HepG2 (cell line): ENCODE measurements around the gene ACSF3. TPM values are rescaled to one million over a fixed set of nuclear protein-coding genes. Genes with fewer than 3 reads are reported as not detected.

ENCODE experiments used
- ATAC-seq: fragments of 200-7000 bp; cut with Tn5 transposase; 3 replicates; pipeline ENCODE4 v1.9.1; 2020; ENCODE audit warnings: mild to moderate bottlenecking, moderate library complexity
- BruUV-seq: library from RNA; stranded (reverse); fragments of 400-500 nt; replicated peaks from 2 replicates; lab custom pipeline; 2021; lab: Mats Ljungman, UMichigan
- CTCF ChIA-PET: fragments of 300-600 bp; formaldehyde crosslinking; extraction: SDS; loops from one replicate; lab custom pipeline; 2021; ENCODE audit warnings: low total read pairs, inconsistent platforms, low intra/inter-chr PET ratio; lab: Yijun Ruan, JAX
- POLR2A ChIA-PET: fragments of 350-600 bp; sonication (Branson Sonifier 250); formaldehyde crosslinking; loops from one replicate; lab custom pipeline; 2020; ENCODE audit warnings: antibody characterized with exemption, inconsistent platforms; lab: Yijun Ruan, JAX
- DNase-seq: peaks from one replicate; pipeline ENCODE4 v3.0.0-alpha.2; 2015; ENCODE audit warnings: low spot score
- FAIRE-seq: peaks from 3 replicates; lab custom pipeline; 2011; peaks lifted over from hg19 to GRCh38; lab: Jason Lieb, UNC
- H2AFZ ChIP-seq: one replicate; pipeline ENCODE4 v1.6.1; 2011; ENCODE audit warnings: low read length, inconsistent platforms
- H3K27ac ChIP-seq: fragments of 300-600 bp; 3 replicates; pipeline ENCODE4 v1.8.0; 2011; ENCODE audit warnings: mixed run types, mild to moderate bottlenecking, mixed read lengths, low read length, inconsistent platforms; ENCODE audit not compliant: insufficient read depth; ENCODE audit errors: extremely low read length
- H3K27me3 ChIP-seq, 2 experiments: fragments of 200-600 bp in 1 of 2; 2 replicates in 1 of 2; 3 replicates in 1 of 2; pipeline versions ENCODE4 v1.6.0 to v1.8.0; 2011; ENCODE audit warnings: low read length in 2 of 2, mild to moderate bottlenecking in 2 of 2, moderate library complexity in 2 of 2, inconsistent platforms in 1 of 2; ENCODE audit not compliant: insufficient read depth in 2 of 2, control insufficient read depth in 1 of 2
- H3K36me3 ChIP-seq, 2 experiments: fragments of 200-600 bp in 1 of 2; replicated peaks in 1 of 2; 2 replicates in 1 of 2; 3 replicates in 1 of 2; pipeline versions ENCODE4 v1.5.1 to v1.8.0; 2011; ENCODE audit warnings: low read length in 2 of 2, inconsistent platforms in 1 of 2; ENCODE audit not compliant: insufficient read depth in 2 of 2, control insufficient read depth in 1 of 2
- H3K4me1 ChIP-seq: 2 replicates; pipeline ENCODE4 v1.5.1; 2012; ENCODE audit warnings: low read length, inconsistent platforms; ENCODE audit not compliant: insufficient read depth
- H3K4me2 ChIP-seq: 2 replicates; pipeline ENCODE4 v1.6.0; 2011; ENCODE audit warnings: low read depth, low read length, inconsistent platforms
- H3K4me3 ChIP-seq, 3 experiments: fragments of 200-600 bp in 1 of 3; sonication (generic), shearing (Covaris generic) in 1 of 3; replicated peaks in 1 of 3; 2 replicates each; pipeline ENCODE4 v1.5.1; 2011 to 2016; ENCODE audit warnings: low read length in 3 of 3, inconsistent platforms in 2 of 3, low read depth in 2 of 3, mild to moderate bottlenecking in 2 of 3, control low read depth in 1 of 3, mixed read lengths in 1 of 3; ENCODE audit not compliant: insufficient read depth in 1 of 3
- H3K79me2 ChIP-seq: one replicate; pipeline ENCODE4 v1.6.1; 2011; ENCODE audit warnings: low read length, inconsistent platforms; ENCODE audit not compliant: insufficient read depth
- H3K9ac ChIP-seq: 2 replicates; pipeline ENCODE4 v1.6.0; 2011; ENCODE audit warnings: mild to moderate bottlenecking, low read depth, low read length, inconsistent platforms; ENCODE audit not compliant: insufficient read depth
- H3K9me3 ChIP-seq: 2 replicates; pipeline ENCODE4 v1.5.1; 2012; ENCODE audit warnings: mild to moderate bottlenecking, low read length
- H4K20me1 ChIP-seq: 2 replicates; pipeline ENCODE4 v1.6.0; 2011; ENCODE audit warnings: inconsistent platforms, mild to moderate bottlenecking, low read length, moderate library complexity; ENCODE audit not compliant: insufficient read depth
- GABPB1 ChIP-seq: IDR thresholded peaks from 2 replicates; pipeline ENCODE4 v1.6.1; 2016; ENCODE audit warnings: mild to moderate bottlenecking, missing genetic modification reagents, moderate library complexity, missing compliant biosample characterization
- HNRNPUL1 ChIP-seq: fragments of 200-400 bp; formaldehyde crosslinking; IDR thresholded peaks from 2 replicates; pipeline ENCODE4 v1.6.1; 2017; ENCODE audit warnings: low read depth, mild to moderate bottlenecking, low read length, moderate library complexity
- NR2C2 ChIP-seq: sonication (generic); formaldehyde crosslinking; IDR thresholded peaks from 2 replicates; pipeline ENCODE4 v1.4.0; 2020; ENCODE audit warnings: missing genetic modification reagents, mild to moderate bottlenecking, moderate library complexity, borderline replicate concordance
- TEAD3 ChIP-seq: optimal IDR thresholded peaks from 2 replicates; pipeline ENCODE3; 2016; ENCODE audit warnings: borderline replicate concordance
- ZNF547 ChIP-seq: sonication (generic); formaldehyde crosslinking; IDR thresholded peaks from 2 replicates; pipeline ENCODE4 v1.5.1; 2020; ENCODE audit warnings: mild to moderate bottlenecking, missing genetic modification reagents
- ZNF724P ChIP-seq: sonication (generic); formaldehyde crosslinking; IDR thresholded peaks from 2 replicates; pipeline ENCODE4 v1.8.0; 2022; ENCODE audit warnings: missing genetic modification reagents, borderline replicate concordance
- whole genome bisulfite sequencing: methylation state at CpG from one replicate; pipeline ENCODE4 v1.1.6; 2017; ENCODE audit warnings: low lambda C conversion rate; 5-methylcytosine and 5-hydroxymethylcytosine counted together
- in situ Hi-C: cut with HindIII; loops from 2 replicates; pipeline ENCODE4 v1.10.0; 2017; ENCODE audit warnings: low pct_unique_long_range_greater_than_20kb; ENCODE audit not compliant: extremely low pct_ligation_motif_present
- intact Hi-C: fragments of 100-400 bp; cut with micrococcal nuclease; formaldehyde crosslinking; loops from one replicate; pipeline ENCODE4 v1.10.0; 2022; ENCODE audit not compliant: unreplicated experiment
- polyA plus RNA-seq, 8 experiments: library from polyadenylated mRNA; depleted of rRNA in 3 of 8; stranded (reverse) in 7 of 8; unstranded in 1 of 8; fragments of >200 nt; fragmentation: Illumina TruSeq in 4 of 8; extraction: Trizol in 4 of 8; gene quantifications; 2 replicates each; pipeline versions ENCODE4 v1.2.1 to v1.2.3, GENCODE V29; 2011 to 2016; ENCODE audit warnings: low read depth in 4 of 8, missing spikeins in 1 of 8, mixed read lengths in 1 of 8; ENCODE audit not compliant: insufficient read depth in 1 of 8
- total RNA-seq, 5 experiments: library from RNA; depleted of rRNA; stranded (reverse); fragments of >200 nt; fragmentation: Illumina TruSeq; extraction: Trizol; gene quantifications; 2 replicates each; pipeline ENCODE4 v1.2.3, GENCODE V29; 2016; ENCODE audit warnings: low read depth in 1 of 5
- TF ChIP-seq, protein P1 (sequence below): fragments of 450-650 bp; IDR thresholded peaks from 2 replicates; pipeline ENCODE4 v1.6.1; 2017; ENCODE audit warnings: mild to moderate bottlenecking
- TF ChIP-seq, protein P2 (sequence below): sonication (generic); formaldehyde crosslinking; IDR thresholded peaks from 2 replicates; pipeline ENCODE4 v1.5.1; 2020; ENCODE audit warnings: mild to moderate bottlenecking, missing genetic modification reagents
- TF ChIP-seq, protein P3 (sequence below): sonication (generic); formaldehyde crosslinking; IDR thresholded peaks from 2 replicates; pipeline ENCODE4 v1.4.0; 2020; ENCODE audit warnings: missing genetic modification reagents
- TF ChIP-seq, protein P4 (sequence below): sonication (generic); formaldehyde crosslinking; IDR thresholded peaks from 2 replicates; pipeline ENCODE4 v1.5.0; 2020; ENCODE audit warnings: mild to moderate bottlenecking, missing genetic modification reagents

ACSF3 gene
- total and polyA plus RNA-seq, 2 of the 13 experiments (the other 11 are each of a cell fraction or from before 2014, with no cell fraction given): 14.9 to 30.6 TPM

DNA sequence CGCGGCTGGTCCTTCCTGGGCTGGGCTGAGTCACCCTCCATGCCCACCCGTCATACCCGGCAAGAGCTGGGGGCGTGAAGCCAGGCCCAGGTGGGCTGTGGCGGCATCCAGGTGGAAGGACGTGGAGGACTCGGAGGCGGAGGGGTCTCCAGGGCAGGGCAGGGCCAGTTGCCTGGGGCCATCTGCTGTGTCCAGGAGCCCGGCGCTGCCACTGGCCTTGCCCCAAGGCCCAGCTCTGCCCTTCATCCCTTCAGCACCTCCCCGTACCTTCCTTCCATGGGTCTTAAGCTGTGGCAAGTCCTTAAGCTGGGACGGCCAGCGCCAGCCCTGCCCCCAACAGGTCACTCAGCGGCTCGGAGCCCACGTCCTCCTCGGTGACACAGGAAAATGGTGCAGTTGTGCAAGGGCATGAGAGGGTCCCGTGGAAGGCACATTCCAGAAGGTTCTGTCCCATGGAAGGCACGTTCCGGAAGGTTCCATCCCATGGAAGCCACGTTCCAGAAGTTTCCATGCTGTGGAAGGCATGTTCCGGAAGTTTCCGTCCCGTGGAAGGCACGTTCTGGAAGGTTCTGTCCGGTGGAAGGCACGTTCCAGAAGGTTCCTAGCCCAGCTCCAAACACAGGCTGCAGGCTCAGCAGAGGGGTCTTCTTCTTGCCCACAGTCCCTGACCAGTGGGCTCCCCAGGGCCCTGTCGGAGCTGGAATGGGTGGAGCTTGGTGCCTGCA, 67.5 kb downstream of the ACSF3 start (continued):
- TF ChIP-seq, protein P1, sequence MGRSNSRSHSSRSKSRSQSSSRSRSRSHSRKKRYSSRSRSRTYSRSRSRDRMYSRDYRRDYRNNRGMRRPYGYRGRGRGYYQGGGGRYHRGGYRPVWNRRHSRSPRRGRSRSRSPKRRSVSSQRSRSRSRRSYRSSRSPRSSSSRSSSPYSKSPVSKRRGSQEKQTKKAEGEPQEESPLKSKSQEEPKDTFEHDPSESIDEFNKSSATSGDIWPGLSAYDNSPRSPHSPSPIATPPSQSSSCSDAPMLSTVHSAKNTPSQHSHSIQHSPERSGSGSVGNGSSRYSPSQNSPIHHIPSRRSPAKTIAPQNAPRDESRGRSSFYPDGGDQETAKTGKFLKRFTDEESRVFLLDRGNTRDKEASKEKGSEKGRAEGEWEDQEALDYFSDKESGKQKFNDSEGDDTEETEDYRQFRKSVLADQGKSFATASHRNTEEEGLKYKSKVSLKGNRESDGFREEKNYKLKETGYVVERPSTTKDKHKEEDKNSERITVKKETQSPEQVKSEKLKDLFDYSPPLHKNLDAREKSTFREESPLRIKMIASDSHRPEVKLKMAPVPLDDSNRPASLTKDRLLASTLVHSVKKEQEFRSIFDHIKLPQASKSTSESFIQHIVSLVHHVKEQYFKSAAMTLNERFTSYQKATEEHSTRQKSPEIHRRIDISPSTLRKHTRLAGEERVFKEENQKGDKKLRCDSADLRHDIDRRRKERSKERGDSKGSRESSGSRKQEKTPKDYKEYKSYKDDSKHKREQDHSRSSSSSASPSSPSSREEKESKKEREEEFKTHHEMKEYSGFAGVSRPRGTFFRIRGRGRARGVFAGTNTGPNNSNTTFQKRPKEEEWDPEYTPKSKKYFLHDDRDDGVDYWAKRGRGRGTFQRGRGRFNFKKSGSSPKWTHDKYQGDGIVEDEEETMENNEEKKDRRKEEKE: no peak
- TF ChIP-seq GABPB1 (CRISPR knock-in tag) (peak; percentile 9; the same call in 1 of the 2 replicates), ZNF547 (CRISPR knock-in tag) (0 out of 2 replicates have a peak, but pooled peaks have one; percentile 33)
- TF ChIP-seq, all 625 proteins: peak for 5

DNA sequence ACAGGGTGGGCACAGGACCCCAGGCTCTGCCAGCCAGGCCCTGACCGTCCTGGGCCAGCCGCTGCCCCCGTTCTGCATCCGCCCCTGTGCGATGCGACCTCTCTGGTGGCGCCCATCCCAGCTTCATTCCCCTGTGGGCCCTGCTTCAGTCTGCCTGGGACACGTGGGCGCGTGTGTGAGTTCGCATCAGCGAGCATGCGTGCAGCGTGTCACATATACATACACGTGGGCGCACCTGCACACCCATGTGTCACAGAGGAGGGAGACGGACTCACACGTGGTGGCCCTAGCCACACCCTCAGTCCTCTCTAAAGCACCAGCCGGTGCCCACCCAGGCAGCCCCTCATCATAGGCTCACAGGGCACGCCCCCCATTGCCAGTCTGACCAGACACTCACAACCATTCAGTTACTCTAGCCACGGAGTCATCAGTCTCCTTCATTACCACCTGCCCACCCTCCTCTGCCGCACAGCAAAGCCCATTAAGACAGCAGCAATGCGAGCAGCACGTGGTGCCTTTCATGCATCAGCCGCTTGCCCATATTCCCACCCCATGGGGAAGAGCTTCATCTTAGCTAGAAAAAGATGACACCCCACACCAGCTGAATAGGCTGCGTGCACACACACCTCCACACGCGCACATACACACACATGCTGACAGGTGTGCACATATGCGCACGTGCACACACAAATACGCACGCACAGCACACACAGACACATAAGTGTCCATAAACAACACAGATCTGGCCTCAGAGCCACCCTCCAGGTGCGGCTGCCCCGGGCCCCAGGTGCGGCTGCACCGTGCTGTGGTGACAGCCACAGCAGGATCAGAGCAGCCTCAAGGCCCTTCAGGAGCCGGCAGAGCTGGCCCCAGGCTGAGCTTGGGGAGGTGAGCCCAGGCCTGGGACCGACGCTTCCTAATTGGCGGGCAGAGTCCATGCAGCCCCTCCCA, 68.4 kb downstream of the ACSF3 start:
- intact Hi-C loops: no loop called here
- CTCF ChIA-PET: no interaction called here
- peak; percentile 23 for ATAC-seq
- no peak for TF ChIP-seq NR2C2
- TF ChIP-seq, protein P2, sequence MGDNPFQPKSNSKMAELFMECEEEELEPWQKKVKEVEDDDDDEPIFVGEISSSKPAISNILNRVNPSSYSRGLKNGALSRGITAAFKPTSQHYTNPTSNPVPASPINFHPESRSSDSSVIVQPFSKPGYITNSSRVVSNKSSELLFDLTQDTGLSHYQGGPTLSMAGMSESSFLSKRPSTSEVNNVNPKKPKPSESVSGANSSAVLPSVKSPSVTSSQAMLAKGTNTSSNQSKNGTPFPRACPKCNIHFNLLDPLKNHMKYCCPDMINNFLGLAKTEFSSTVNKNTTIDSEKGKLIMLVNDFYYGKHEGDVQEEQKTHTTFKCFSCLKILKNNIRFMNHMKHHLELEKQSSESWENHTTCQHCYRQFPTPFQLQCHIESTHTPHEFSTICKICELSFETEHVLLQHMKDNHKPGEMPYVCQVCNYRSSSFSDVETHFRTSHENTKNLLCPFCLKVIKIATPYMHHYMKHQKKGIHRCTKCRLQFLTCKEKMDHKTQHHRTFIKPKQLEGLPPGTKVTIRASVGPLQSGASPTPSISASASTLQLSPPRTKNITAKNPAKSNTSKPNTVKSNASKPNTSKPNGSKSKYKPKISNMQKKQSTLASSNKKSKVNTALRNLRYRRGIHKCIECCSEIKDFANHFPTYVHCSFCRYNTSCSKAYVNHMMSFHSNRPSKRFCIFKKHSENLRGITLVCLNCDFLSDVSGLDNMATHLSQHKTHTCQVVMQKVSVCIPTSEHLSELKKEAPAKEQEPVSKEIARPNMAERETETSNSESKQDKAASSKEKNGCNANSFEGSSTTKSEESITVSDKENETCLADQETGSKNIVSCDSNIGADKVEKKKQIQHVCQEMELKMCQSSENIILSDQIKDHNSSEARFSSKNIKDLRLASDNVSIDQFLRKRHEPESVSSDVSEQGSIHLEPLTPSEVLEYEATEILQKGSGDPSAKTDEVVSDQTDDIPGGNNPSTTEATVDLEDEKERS (CRISPR knock-in tag): no peak
- TF ChIP-seq ZNF724P (CRISPR knock-in tag): no peak
- TF ChIP-seq, protein P3, sequence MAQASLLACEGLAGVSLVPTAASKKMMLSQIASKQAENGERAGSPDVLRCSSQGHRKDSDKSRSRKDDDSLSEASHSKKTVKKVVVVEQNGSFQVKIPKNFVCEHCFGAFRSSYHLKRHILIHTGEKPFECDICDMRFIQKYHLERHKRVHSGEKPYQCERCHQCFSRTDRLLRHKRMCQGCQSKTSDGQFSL (CRISPR knock-in tag): no peak
- TF ChIP-seq, protein P4, sequence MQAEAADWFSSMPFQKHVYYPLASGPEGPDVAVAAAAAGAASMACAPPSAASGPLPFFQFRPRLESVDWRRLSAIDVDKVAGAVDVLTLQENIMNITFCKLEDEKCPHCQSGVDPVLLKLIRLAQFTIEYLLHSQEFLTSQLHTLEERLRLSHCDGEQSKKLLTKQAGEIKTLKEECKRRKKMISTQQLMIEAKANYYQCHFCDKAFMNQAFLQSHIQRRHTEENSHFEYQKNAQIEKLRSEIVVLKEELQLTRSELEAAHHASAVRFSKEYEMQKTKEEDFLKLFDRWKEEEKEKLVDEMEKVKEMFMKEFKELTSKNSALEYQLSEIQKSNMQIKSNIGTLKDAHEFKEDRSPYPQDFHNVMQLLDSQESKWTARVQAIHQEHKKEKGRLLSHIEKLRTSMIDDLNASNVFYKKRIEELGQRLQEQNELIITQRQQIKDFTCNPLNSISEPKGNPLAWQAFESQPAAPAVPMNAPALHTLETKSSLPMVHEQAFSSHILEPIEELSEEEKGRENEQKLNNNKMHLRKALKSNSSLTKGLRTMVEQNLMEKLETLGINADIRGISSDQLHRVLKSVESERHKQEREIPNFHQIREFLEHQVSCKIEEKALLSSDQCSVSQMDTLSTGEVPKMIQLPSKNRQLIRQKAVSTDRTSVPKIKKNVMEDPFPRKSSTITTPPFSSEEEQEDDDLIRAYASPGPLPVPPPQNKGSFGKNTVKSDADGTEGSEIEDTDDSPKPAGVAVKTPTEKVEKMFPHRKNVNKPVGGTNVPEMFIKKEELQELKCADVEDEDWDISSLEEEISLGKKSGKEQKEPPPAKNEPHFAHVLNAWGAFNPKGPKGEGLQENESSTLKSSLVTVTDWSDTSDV: no peak
- no peak for TF ChIP-seq TEAD3 (CRISPR knock-in tag)
- no peak for TF ChIP-seq HNRNPUL1

More for the DNA sequence above, 68.4 kb downstream of the ACSF3 start:
- H2AFZ ChIP-seq: no peak overlapping the region
- peaks cover 25 to 77% of the 10 kb centered on the region in 2 experiments for H3K27me3 ChIP-seq
- peak overlapping the region in 1 of 3 experiments; percentile 5; a peak in 1 of 6 replicates for H3K4me3 ChIP-seq
- H3K79me2 ChIP-seq: no peaks in the 10 kb centered on the region
- WGBS: 46% methylated on average over 31 of the region's 40 CpGs
- no peaks in the 10 kb centered on the region for H3K36me3 ChIP-seq
- H3K27ac ChIP-seq: no peak overlapping the region
- POLR2A ChIA-PET: no interaction called here
- FAIRE-seq (no peak), DNase-seq (no peak)
- H3K4me1 ChIP-seq: peaks cover 54% of the 10 kb centered on the region
- BruUV-seq: no TSS peak
- H4K20me1 ChIP-seq: no peaks in the 10 kb centered on the region
- peak overlapping the region; percentile 13; the same call in 1 of the 2 replicates for H3K4me2 ChIP-seq
- in situ Hi-C loops: no loop called here
- no peak overlapping the region for H3K9ac ChIP-seq
- no peaks in the 10 kb centered on the region for H3K9me3 ChIP-seq
